Measurements from ENCODE around the gene GPR137C.

Gene GPR137C

DNA sequence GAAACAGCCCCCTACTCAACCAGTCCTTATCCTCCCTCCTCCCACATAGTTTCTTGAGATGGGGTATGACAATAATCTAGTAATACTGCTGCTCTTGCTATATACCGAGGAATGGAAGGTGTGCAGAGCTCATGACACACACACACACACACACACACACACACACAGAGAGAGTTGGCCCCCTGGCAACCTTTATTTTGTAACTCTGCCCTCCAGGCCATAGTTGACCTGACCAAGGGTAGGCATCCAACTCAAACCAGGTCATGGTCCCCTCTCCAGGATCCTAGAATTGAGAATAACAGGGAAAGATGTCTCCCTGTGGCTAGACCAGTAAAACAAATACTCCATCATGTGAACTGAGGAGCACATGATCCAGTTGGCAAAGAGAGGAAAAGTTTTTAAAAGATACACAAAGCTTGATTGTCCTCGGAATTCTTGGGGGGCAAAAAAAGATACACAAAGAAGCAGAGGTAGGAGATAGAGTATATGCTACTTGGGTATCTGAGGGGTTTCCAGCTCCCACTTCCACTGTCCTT is 131.4 kb downstream of the GPR137C start:
- no peak for DNase-seq

DNA sequence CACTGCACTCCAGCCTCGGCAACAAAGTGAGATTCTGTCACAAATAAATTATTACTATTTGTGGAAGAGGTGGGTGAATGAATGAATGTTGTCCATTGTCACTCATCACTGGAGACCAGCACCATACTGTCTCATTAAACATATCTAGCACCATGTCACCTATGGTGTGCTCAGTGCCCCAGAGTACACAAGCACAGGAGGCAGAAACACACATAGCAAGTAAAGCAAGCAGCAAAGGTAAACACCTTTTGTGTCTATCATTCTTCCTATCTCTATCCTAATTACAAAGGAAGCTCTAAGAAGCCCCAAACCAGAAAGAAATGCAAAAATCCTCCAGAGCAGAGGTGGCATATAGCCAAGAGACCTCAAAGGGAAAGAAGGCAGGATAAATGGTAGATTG is 133.5 kb downstream of the GPR137C start:
- no peak for DNase-seq
